Measurements from ENCODE around the gene MIA3. TPM values are rescaled to one million over a fixed set of nuclear protein-coding genes. Genes with fewer than 3 reads are reported as not detected.
"Not testable (repeated sequence)": the region's sequence is repeated elsewhere in the genome, so short reads cannot be mapped to it uniquely, and the experiment has no call there.

The MIA3 gene
- total RNA-seq, 2 experiments from 2014 or later: 48.3 to 48.7 TPM

DNA sequence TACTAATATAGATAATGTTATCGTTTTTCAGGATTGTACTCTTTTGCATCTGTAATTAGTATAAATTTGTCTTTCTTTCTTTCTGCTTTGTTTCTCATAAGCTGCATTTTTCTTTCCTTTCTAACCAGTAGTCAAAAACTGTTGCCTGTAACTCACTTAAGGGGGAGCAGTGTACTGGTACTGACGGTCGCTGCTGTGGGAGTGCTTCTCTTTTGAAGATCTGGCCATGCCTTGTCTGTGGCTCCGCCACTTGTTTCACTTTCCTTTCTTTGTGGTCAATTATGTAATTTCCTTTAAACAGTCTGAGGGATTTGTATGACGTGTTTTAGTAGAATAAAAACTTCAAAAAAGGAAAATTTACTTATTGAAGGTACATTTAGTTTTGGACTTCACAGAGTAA is 37.0 kb downstream of the MIA3 start:
- CTCF ChIA-PET: interaction anchor here (1.3 to 3.0 kb wide), 6 partner anchors 8 to 479 kb away, joined by 3 to 18 read pairs (median 5); partner anchors contain the start of gene BROX

DNA sequence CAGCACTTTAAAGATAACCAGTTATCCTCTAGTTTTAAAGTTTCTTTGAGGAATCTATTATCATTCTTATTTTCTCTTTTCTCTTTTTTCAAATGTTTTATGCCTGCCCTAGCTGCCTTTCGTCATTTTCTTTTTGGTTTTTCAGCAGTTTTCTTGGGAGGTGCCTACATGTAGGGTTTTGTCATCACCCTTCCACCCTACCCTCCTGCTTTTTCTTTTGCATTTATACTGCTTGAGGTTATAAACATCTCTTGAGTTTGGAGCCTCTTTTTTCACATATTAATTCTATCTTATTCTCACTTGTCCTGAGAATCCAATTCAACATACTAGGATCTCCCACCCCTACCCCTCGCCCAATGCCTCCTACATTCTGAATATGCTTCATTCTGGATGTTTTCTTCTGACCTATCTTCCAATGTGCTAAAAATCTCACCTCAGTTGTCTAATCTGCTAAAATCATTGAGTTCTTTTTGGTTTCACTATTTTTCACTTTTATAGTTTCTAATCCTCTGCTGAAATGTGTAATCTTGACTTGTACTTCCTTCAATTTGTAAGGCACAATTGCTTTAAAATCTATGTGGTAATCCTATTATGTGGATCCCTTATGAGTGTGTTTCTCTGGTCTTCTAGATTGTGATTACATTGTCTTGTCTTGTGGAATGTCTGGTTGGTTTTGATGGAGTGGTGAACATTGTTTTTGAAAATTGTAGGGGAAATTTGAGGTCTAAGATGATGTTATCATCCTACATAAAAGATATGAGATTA is 38.7 kb downstream of the MIA3 start:
- POLR2A ChIA-PET: interaction anchor here (2.0 kb wide), 1 partner anchor 12 kb away, joined by 8 read pairs; no protein-coding TSS in a partner anchor
- peaks cover 52% of the 10 kb centered on the region for H3K4me1 Mint-ChIP-seq

More for the DNA sequence above, 37.0 kb downstream of the MIA3 start:
- Mint-ChIP-seq H3K27ac (peak overlapping the region; percentile 73), H3K4me1 (peaks cover 56% of the 10 kb centered on the region), H3K4me3 (no peak overlapping the region), H3K27me3 (no peaks in the 10 kb centered on the region), H3K9me3 (no peaks in the 10 kb centered on the region), H3K36me3 (ENCODE audit: low read depth) (peaks cover 89% of the 10 kb centered on the region)
- POLR2A ChIA-PET: interaction anchor here (0.9 to 4.2 kb wide), 5 partner anchors 11 to 65 kb away, joined by 3 to 63 read pairs (median 18); partner anchors contain the start of genes AIDA, BROX and TAF1A
- peak; percentile 74 for DNase-seq

DNA sequence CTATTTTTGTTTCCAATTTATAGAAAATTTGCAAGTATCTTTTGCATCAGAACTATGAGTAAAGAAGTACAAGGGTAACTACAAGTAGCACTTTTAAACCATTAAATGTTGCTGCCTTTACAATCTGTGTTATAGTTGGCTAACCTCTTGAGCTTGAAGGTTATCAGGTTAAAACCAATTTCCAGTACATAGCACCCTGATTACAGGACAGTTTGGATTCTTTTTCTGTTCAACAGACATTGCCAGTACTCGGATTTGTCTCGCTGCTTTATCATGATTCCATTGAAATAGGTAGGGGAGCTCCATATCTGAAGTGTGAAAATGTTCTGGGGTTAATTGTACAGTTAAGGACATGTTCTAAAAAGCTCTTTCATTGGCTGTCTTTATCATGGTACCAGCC is 40.0 kb downstream of the MIA3 start:
- ChIA-PET CTCF (interaction anchor here (1.5 kb wide), 1 partner anchor 24 kb away, joined by 4 read pairs; no protein-coding TSS in a partner anchor), POLR2A (interaction anchor here (0.6 to 2.0 kb wide), 4 partner anchors 13 to 1084 kb away, joined by 3 to 8 read pairs (median 3); no protein-coding TSS in a partner anchor)
- Mint-ChIP-seq H3K36me3 (ENCODE audit: low read depth) (peaks cover 87% of the 10 kb centered on the region), H3K4me1 (peaks cover 39% of the 10 kb centered on the region), H3K27ac (no peak overlapping the region), H3K4me3 (no peak overlapping the region), H3K9me3 (no peaks in the 10 kb centered on the region), H3K27me3 (no peaks in the 10 kb centered on the region)
- no peak for DNase-seq

More for the DNA sequence above, 38.7 kb downstream of the MIA3 start:
- H3K4me3 Mint-ChIP-seq: no peak overlapping the region
- H3K36me3 Mint-ChIP-seq (ENCODE audit: low read depth): peaks cover 88% of the 10 kb centered on the region
- CTCF ChIA-PET: interaction anchor here (1.5 kb wide), 1 partner anchor 22 kb away, joined by 4 read pairs; no protein-coding TSS in a partner anchor
- no peak overlapping the region for H3K27ac Mint-ChIP-seq
- H3K9me3 Mint-ChIP-seq: no peaks in the 10 kb centered on the region
- DNase-seq: no peak
- H3K27me3 Mint-ChIP-seq: no peaks in the 10 kb centered on the region

DNA sequence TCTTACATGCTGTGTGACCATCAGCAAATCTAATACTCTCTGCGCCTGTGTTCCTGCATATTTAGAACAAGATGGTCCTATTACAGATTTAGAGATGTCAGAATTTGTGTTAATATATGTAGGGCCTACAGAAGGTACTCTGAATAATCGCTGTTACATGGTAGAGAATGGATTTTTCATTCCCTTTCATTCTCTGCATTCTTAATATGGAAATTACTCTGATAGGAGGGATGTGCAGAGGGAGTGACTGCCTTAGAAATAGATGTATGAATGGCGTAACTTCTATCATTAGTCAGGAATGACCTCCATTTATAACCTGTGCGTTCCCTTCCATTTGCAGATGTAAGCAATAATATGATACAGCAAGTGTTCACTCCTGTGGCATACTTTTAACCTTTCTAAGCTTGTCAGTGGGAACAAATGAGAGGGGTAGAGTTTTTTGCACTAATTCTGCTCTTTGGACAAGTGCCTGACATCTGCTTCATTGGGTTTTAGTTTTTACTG is 45.6 kb downstream of the MIA3 start:
- Mint-ChIP-seq H3K27me3 (no peaks in the 10 kb centered on the region), H3K9me3 (no peaks in the 10 kb centered on the region), H3K4me3 (no peak overlapping the region), H3K4me1 (no peaks in the 10 kb centered on the region), H3K27ac (no peak overlapping the region), H3K36me3 (ENCODE audit: low read depth) (peaks cover 62% of the 10 kb centered on the region)
- DNase-seq: no peak
- ChIA-PET POLR2A (interaction anchor here (1.3 kb wide), 1 partner anchor 10 kb away, joined by 3 read pairs; no protein-coding TSS in a partner anchor), CTCF (interaction anchor here (0.7 kb wide), 1 partner anchor 9 kb away, joined by 3 read pairs; no protein-coding TSS in a partner anchor)

DNA sequence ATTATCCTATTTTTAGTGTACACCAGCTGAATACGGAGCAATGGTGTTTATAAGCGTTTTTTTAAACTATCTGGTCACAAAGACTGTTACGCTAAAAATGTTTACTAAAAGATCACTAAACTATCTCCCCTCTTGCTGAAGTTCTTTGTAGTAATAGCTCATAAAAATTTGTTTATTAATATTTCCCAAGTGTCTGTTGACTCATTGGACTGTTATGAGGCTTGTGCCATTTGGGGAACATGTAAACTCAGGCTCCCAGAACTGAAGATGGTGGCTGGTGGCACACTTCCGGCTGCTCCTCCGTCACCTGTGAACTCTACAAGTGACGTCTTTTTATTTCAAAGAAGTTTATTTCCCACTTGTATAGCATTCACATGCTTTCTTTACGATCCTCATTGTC is 48.1 kb downstream of the MIA3 start:
- H3K27me3 Mint-ChIP-seq: no peaks in the 10 kb centered on the region
- no peak for DNase-seq
- H3K9me3 Mint-ChIP-seq: no peaks in the 10 kb centered on the region
- POLR2A ChIA-PET: interaction anchor here (0.9 to 1.5 kb wide), 2 partner anchors 28 to 48 kb away, joined by 3 read pairs; no protein-coding TSS in a partner anchor
- CTCF ChIA-PET: no interaction called here
- no peak overlapping the region for H3K27ac Mint-ChIP-seq
- H3K4me1 Mint-ChIP-seq: peaks cover 7% of the 10 kb centered on the region
- no peak overlapping the region for H3K4me3 Mint-ChIP-seq
- peaks cover 56% of the 10 kb centered on the region for H3K36me3 Mint-ChIP-seq (ENCODE audit: low read depth)

DNA sequence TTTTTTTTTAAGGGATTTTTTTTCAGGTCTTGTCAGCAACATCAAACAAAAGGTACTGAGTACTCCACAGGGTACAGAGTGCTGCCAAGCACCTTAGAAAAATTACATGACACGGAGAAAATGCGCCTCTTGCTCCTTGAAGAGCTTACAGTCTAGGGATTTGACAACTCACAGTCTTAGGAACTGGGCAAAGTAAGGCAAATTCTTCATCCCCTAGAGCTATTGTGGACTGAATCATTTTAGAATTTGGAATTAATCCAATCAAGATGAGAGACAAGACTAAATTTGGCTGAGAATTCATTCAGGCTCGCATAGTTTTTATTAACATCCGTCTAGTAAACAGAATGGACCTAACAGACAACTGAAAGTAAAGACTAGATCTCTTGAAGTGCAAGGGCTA is 50.3 kb downstream of the MIA3 start:
- H3K4me1 Mint-ChIP-seq, H3K27me3 Mint-ChIP-seq, H3K27ac Mint-ChIP-seq, POLR2A ChIA-PET, CTCF ChIA-PET, H3K4me3 Mint-ChIP-seq, H3K9me3 Mint-ChIP-seq, DNase-seq: not testable (repeated sequence)
- H3K36me3 Mint-ChIP-seq (ENCODE audit: low read depth): peaks cover 51% of the 10 kb centered on the region

DNA sequence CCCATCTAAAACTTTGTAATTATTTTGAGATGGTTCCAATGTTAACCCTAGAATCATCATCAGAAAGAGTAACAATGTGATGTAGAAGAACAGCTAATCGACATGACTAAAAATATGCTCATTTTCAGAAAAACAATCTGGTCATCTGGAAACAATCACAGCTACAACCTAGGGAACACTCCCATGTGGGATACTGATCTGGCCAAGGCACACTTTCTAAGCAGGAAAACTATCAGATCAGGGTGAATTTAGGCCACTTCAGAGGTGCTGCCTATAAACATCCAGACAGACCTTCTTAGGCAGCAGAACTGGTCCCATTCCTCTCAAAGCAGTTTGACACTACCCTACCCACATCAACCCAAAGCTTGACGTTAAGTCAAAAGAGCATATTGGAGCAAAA is 51.2 kb downstream of the MIA3 start:
- POLR2A ChIA-PET, H3K27me3 Mint-ChIP-seq, H3K4me1 Mint-ChIP-seq, H3K9me3 Mint-ChIP-seq, CTCF ChIA-PET, H3K4me3 Mint-ChIP-seq, DNase-seq, H3K27ac Mint-ChIP-seq: not testable (repeated sequence)
- peaks cover 55% of the 10 kb centered on the region for H3K36me3 Mint-ChIP-seq (ENCODE audit: low read depth)

DNA sequence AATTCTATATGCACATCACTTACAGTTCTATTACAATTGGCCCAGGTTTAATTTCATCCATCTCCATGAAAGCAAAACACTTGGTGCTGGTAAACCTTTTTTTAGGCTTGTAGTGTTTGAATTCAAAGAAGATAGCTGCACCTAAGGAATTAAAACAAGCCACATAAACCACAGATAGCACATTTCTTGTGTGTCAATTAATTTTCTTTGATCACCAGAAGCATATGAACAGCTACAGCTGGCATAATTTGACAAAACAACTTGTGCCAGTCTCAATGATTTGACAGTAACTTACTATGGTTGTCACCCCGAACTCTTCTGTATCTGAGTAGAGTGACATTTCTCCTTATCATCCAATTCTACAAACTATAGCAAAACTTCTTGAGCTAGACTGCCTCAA is 52.2 kb downstream of the MIA3 start:
- no peaks in the 10 kb centered on the region for H3K9me3 Mint-ChIP-seq
- no peak for DNase-seq
- H3K36me3 Mint-ChIP-seq (ENCODE audit: low read depth): peaks cover 57% of the 10 kb centered on the region
- H3K4me3 Mint-ChIP-seq: no peak overlapping the region
- POLR2A ChIA-PET: interaction anchor here (1.0 kb wide), 1 partner anchor 26 kb away, joined by 3 read pairs; no protein-coding TSS in a partner anchor
- no peaks in the 10 kb centered on the region for H3K27me3 Mint-ChIP-seq
- no peak overlapping the region for H3K27ac Mint-ChIP-seq
- peaks cover 10% of the 10 kb centered on the region for H3K4me1 Mint-ChIP-seq
- CTCF ChIA-PET: no interaction called here

DNA sequence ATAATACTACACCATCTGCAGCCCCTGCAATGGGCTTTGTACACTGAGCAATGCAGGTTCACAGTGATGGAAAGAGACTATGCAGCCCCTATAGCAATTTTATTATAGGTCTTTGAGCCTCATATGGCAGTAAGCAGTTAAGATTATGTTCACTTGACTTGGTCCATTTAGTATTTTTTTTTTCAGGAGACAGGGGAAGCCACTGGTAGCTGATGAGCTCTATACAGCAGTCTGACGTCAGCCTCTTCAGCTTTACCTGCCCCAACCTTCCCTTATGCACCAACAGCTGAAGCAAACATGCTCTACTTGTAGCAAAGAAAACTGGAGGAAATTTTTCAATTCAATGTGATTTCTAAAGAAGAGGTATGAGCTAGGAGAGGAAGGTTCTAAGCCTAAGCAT is 62.2 kb downstream of the MIA3 start:
- POLR2A ChIA-PET: interaction anchor here (1.3 kb wide), 1 partner anchor 31 kb away, joined by 3 read pairs; no protein-coding TSS in a partner anchor
- H3K9me3 Mint-ChIP-seq: no peaks in the 10 kb centered on the region
- H3K4me3 Mint-ChIP-seq: no peak overlapping the region
- DNase-seq: no peak
- H3K27me3 Mint-ChIP-seq: no peaks in the 10 kb centered on the region
- CTCF ChIA-PET: no interaction called here
- no peak overlapping the region for H3K27ac Mint-ChIP-seq
- peaks cover 40% of the 10 kb centered on the region for H3K36me3 Mint-ChIP-seq (ENCODE audit: low read depth)
- no peaks in the 10 kb centered on the region for H3K4me1 Mint-ChIP-seq

DNA sequence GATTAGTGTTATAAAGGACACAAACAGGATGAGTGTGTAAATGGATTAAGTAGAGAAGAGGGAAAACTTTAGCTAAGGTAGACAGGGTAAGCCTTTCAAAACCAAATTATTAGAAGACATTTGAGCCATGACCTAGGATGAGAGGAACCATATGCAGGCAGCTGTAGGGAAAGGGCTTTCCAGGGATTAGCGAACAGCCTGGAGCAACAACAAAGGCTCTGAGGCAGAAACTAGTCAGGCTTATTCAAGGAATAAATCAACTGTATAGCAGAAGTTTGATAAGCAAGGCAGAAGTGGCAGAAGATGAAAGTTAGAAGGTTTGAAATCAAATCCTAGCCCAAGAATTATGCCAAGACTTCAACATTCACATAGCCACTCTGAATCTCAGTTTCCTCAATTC is 73.1 kb downstream of the MIA3 start:
- Mint-ChIP-seq H3K27ac (no peak overlapping the region), H3K4me1 (no peaks in the 10 kb centered on the region), H3K4me3 (no peak overlapping the region), H3K27me3 (no peaks in the 10 kb centered on the region), H3K9me3 (no peaks in the 10 kb centered on the region), H3K36me3 (ENCODE audit: low read depth) (peaks cover 27% of the 10 kb centered on the region)
- ChIA-PET CTCF (no interaction called here), POLR2A (no interaction called here)
- DNase-seq: no peak

DNA sequence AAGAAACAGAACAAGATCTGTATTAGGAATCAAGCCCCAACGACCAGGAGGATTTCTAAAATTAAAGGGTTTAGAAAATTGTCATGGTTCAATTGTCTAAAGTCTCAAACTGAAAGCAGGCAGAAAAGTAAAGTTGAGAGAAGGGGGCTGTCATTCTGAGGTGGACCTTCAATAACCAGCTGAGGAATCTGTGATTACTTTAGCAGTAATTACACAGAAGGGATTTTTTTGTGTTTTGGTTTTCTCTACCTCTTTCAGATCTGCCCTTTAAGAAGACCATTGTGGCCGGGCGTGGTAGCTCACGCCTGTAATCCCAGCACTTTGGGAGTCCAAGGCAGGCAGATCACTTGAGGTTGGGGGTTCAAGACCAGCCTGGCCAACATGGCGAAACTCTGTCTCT is 77.0 kb downstream of the MIA3 start:
- Mint-ChIP-seq H3K27ac (no peak overlapping the region), H3K4me1 (peaks cover 3% of the 10 kb centered on the region), H3K27me3 (no peaks in the 10 kb centered on the region), H3K36me3 (ENCODE audit: low read depth) (peaks cover 28% of the 10 kb centered on the region), H3K4me3 (no peak overlapping the region), H3K9me3 (no peaks in the 10 kb centered on the region)
- CTCF ChIA-PET: interaction anchor here (1.3 kb wide), 1 partner anchor 16 kb away, joined by 4 read pairs; no protein-coding TSS in a partner anchor
- POLR2A ChIA-PET: no interaction called here
- DNase-seq: no peak

DNA sequence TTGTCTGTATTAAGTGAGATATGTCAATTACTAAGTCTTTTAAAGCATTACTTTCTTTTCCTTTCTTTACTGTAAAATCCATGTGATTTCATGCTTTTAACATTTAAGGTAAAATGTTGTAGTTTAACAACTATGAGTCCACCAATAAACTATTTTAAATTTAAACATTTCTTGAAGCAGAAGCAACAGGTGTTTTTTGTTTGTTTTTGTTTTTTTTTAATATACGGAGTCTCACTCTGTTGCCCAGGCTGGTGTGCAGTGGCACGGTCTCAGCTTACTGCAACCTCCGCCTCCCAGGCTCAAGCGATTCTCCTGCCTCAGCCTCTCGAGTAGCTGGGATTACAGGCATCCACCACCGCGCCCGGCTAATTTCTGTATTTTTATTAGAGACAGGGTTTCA is 78.8 kb downstream of the MIA3 start:
- H3K36me3 Mint-ChIP-seq (ENCODE audit: low read depth): peaks cover 32% of the 10 kb centered on the region
- H3K9me3 Mint-ChIP-seq: no peaks in the 10 kb centered on the region
- H3K27ac Mint-ChIP-seq: no peak overlapping the region
- ChIA-PET CTCF (no interaction called here), POLR2A (no interaction called here)
- no peak for DNase-seq
- no peak overlapping the region for H3K4me3 Mint-ChIP-seq
- no peaks in the 10 kb centered on the region for H3K27me3 Mint-ChIP-seq
- peaks cover 3% of the 10 kb centered on the region for H3K4me1 Mint-ChIP-seq

DNA sequence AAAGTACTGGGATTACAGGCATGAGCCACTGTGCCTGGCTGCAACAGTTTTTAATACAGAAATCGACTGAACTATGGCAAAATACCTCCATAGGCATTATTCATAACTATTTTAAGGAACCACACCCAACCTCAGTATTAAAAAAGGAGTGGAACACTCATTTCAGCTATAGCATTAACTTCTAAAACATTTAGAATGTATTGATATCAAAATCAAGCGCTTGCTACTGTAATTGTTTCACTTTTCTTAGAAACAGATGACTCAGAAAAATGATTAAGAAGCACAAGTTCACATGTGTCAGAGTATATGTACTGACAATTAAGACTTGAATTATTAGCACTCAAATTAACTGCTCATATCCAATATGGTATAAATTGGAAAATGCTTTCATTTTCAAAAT is 79.3 kb downstream of the MIA3 start:
- Mint-ChIP-seq H3K4me1 (peaks cover 3% of the 10 kb centered on the region), H3K27ac (no peak overlapping the region), H3K36me3 (ENCODE audit: low read depth) (peaks cover 33% of the 10 kb centered on the region), H3K27me3 (no peaks in the 10 kb centered on the region), H3K4me3 (no peak overlapping the region), H3K9me3 (no peaks in the 10 kb centered on the region)
- CTCF ChIA-PET: interaction anchor here (0.7 to 1.1 kb wide), 2 partner anchors 18 to 63 kb away, joined by 4 read pairs; no protein-coding TSS in a partner anchor
- no peak for DNase-seq
- POLR2A ChIA-PET: interaction anchor here (1.7 kb wide), 1 partner anchor 14 kb away, joined by 5 read pairs; no protein-coding TSS in a partner anchor

Data from activated CD4-positive, alpha-beta memory T cell treated with anti-CD3 and anti-CD28 coated beads, Interleukin-2, amount 10 ng/mL, durations not matched to agents 7 days and 5 days (primary cell).